Femur (tissue), 1 donor: ENCODE data around the gene PPP6C.
"Not testable (repeated sequence)": the region's sequence is repeated elsewhere in the genome, so short reads cannot be mapped to it uniquely, and the experiment has no call there.

Experiments
- DNase-seq: peaks from one replicate; pipeline ENCODE4 v3.0.0-alpha.2; 2017

The PPP6C gene

GRCh38 chr9:125141251-125141650 lies 48.4 kb downstream of the PPP6C start:
- DNase-seq, result no peak

- no peak for DNase-seq
These were observed 49.0 kb downstream of the PPP6C start for GRCh38 chr9:125140576-125140975.

GRCh38 chr9:125137200-125137599 lies 52.4 kb downstream of the PPP6C start:
- no peak for DNase-seq

GRCh38 chr9:125134976-125135375 lies 54.6 kb downstream of the PPP6C start:
- no peak for DNase-seq

GRCh38 chr9:125133403-125134329 lies 55.9 kb downstream of the PPP6C start:
- no peak for DNase-seq

GRCh38 chr9:125131778-125132177 lies 57.8 kb downstream of the PPP6C start:
- no peak for DNase-seq

- peak; percentile 94 for DNase-seq
These were observed 63.4 kb downstream of the PPP6C start for GRCh38 chr9:125126019-125126746.

- DNase-seq, result no peak
These were observed 64.1 kb downstream of the PPP6C start for GRCh38 chr9:125125523-125125922.

GRCh38 chr9:125121146-125121545 lies 68.5 kb downstream of the PPP6C start:
- no peak for DNase-seq

- no peak for DNase-seq
These were observed 69.8 kb downstream of the PPP6C start for GRCh38 chr9:125119643-125120286.

GRCh38 chr9:125118696-125119095 lies 70.9 kb downstream of the PPP6C start:
- not testable (repeated sequence) for DNase-seq

- not testable (repeated sequence) for DNase-seq
These were observed 75.1 kb downstream of the PPP6C start for GRCh38 chr9:125114503-125114902.

GRCh38 chr9:125110464-125110863 lies 79.1 kb downstream of the PPP6C start:
- DNase-seq, result no peak

- not testable (repeated sequence) for DNase-seq
These were observed 81.1 kb downstream of the PPP6C start for GRCh38 chr9:125108541-125108940.

GRCh38 chr9:125106285-125106893 lies 83.2 kb downstream of the PPP6C start:
- DNase-seq, result no peak

- no peak for DNase-seq
These were observed 85.7 kb downstream of the PPP6C start for GRCh38 chr9:125103770-125104460.

- DNase-seq, result no peak
These were observed 86.6 kb downstream of the PPP6C start for GRCh38 chr9:125103021-125103420.

- DNase-seq, result no peak
These were observed 88.8 kb downstream of the PPP6C start for GRCh38 chr9:125100822-125101221.

GRCh38 chr9:125099816-125100215 lies 89.8 kb downstream of the PPP6C start:
- no peak for DNase-seq
